ENCODE measurements around the gene DNAH14.
"Not testable (repeated sequence)": the region's sequence is repeated elsewhere in the genome, so short reads cannot be mapped to it uniquely, and the experiment has no call there.

The DNAH14 gene

DNA sequence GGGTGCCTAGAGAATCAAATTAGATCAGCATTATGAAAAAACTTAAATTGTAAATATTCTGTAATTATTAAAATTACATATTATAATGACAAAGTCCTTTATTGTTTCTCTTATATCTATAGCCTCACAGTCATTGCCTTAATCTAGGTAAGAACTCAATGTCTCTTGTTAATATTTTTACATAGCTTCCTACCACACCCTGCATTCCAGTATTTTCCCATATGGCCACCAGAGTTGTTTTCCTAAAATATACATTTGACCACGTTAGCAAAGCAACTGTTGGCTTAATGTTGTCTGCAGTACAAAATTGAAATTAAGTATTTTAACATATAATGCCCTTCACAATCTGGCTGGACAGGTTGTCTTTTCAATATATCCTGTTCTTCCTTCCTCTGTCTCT is 230.3 kb downstream of the DNAH14 start:
- no peak overlapping the region for H3K4me3 ChIP-seq (ENCODE audit: low read depth, low read length)
- DNase-seq (ENCODE audit: low read depth): no peak
- TF ChIP-seq CTCF (IDR thresholded peaks at IDR 0.05; ENCODE audit: low read depth, low read length, missing control alignments): no peak
- in situ Hi-C loops (cut with HindIII; ENCODE audit: low sequenced_read_pairs): no loop called here

DNA sequence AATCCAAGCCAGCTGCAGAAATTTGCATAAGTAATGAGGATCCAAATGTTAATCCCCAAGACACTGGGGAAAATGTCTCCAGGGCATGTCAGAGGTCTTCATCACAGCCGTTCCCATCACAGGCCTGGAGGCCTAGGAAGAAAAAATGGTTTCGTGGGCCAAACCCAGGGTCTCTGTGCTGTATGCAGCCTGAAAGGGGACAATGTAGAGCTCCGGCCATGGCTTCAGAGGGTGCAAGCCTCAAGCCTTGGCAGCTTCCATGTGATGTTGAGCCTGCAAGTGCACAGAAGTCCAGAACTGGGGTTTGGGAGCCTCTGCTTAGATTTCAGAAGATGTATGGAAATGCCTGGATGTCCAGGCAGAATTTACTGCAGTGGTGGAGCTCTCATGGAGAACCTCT is 247.9 kb downstream of the DNAH14 start:
- in situ Hi-C loops (cut with HindIII; ENCODE audit: low sequenced_read_pairs); DNase-seq (ENCODE audit: low read depth); H3K4me3 ChIP-seq (ENCODE audit: low read depth, low read length): not testable (repeated sequence)

GRCh38 chr1:225179686-225180085 is 250.2 kb downstream of the DNAH14 start:
- TF ChIP-seq CTCF (IDR thresholded peaks at IDR 0.05; ENCODE audit: low read depth, low read length, missing control alignments): no peak
- H3K4me3 ChIP-seq (ENCODE audit: low read depth, low read length): no peak overlapping the region
- no peak for DNase-seq (ENCODE audit: low read depth)
- in situ Hi-C loops (cut with HindIII; ENCODE audit: low sequenced_read_pairs): no loop called here

- TF ChIP-seq CTCF (IDR thresholded peaks at IDR 0.05; ENCODE audit: low read depth, low read length, missing control alignments): no peak
- no peak overlapping the region for H3K4me3 ChIP-seq (ENCODE audit: low read depth, low read length)
- DNase-seq (ENCODE audit: low read depth): no peak
- in situ Hi-C loops (cut with HindIII; ENCODE audit: low sequenced_read_pairs): no loop called here
Observed at GRCh38 chr1:225182716-225183115, 253.2 kb downstream of the DNAH14 start.

- no peak overlapping the region for H3K4me3 ChIP-seq (ENCODE audit: low read depth, low read length)
- no peak for TF ChIP-seq CTCF (IDR thresholded peaks at IDR 0.05; ENCODE audit: low read depth, low read length, missing control alignments)
- DNase-seq (ENCODE audit: low read depth): no peak
- in situ Hi-C loops (cut with HindIII; ENCODE audit: low sequenced_read_pairs): no loop called here
Observed at GRCh38 chr1:225191199-225191753, 261.8 kb downstream of the DNAH14 start.

DNA sequence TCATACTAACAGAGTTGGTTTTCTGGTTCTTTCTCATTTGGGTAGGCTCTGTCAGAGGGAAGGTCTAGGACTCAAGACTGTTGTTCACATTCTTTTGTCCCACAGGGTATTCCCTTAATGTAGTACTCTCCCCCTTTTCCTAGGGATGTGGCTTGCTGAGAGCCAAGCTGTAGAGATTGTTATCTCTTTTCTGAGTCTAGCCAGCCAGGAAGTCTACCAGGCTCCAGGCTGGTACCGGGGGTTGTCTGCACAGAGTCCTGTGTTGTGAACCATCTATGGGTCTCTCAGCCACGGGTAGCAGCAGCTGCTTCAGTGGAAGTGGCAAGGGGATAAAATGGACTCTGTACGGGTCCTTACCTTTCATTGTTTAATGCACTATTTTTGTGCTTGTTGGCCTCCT is 272.0 kb downstream of the DNAH14 start:
- no peak for DNase-seq (ENCODE audit: low read depth)
- no peak for TF ChIP-seq CTCF (IDR thresholded peaks at IDR 0.05; ENCODE audit: low read depth, low read length, missing control alignments)
- H3K4me3 ChIP-seq (ENCODE audit: low read depth, low read length): no peak overlapping the region
- in situ Hi-C loops (cut with HindIII; ENCODE audit: low sequenced_read_pairs): no loop called here

DNA sequence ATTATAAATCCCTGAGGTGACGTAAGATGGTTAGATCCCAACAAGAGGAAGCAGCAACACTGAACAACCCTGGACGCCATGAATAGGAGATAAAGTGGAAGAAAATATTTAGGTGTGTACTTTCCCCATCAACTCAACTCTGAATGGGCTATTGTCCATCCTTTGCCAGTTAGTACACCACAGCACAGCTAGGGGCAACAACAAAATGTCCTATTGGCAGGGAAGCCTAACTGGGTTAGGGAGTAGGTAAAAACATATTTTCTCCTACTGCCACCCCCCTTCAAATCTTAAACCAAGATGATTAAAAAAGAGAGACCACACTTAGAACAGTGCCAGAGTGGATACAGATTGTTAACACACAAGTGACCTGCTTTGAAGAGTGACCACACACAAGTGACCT is 278.3 kb downstream of the DNAH14 start:
- DNase-seq (ENCODE audit: low read depth): no peak
- in situ Hi-C loops (cut with HindIII; ENCODE audit: low sequenced_read_pairs): no loop called here
- no peak for TF ChIP-seq CTCF (IDR thresholded peaks at IDR 0.05; ENCODE audit: low read depth, low read length, missing control alignments)
- H3K4me3 ChIP-seq (ENCODE audit: low read depth, low read length): no peak overlapping the region

Data from astrocyte of the cerebellum (primary cell).